ES-I3 (cell line): ENCODE data around the gene THOC6.

Experiments
- H3K36me3 ChIP-seq: 2 replicates; pipeline ENCODE4 v1.6.1; 2013; ENCODE audit warnings: mild to moderate bottlenecking, low read length, control low read depth, moderate library complexity; ENCODE audit not compliant: insufficient read depth
- H3K4me1 ChIP-seq: 2 replicates; pipeline ENCODE4 v1.6.1; 2013; ENCODE audit warnings: mild to moderate bottlenecking, control low read depth, low read length; ENCODE audit not compliant: insufficient read depth
- H3K9ac ChIP-seq: 2 replicates; pipeline ENCODE4 v1.6.1; 2013; ENCODE audit warnings: low read depth, mild to moderate bottlenecking, low read length, moderate library complexity
- H3K9me3 ChIP-seq: 2 replicates; pipeline ENCODE4 v1.6.1; 2013; ENCODE audit warnings: mild to moderate bottlenecking, low read length, moderate library complexity; ENCODE audit not compliant: control insufficient read depth, insufficient read depth

THOC6 gene

DNA sequence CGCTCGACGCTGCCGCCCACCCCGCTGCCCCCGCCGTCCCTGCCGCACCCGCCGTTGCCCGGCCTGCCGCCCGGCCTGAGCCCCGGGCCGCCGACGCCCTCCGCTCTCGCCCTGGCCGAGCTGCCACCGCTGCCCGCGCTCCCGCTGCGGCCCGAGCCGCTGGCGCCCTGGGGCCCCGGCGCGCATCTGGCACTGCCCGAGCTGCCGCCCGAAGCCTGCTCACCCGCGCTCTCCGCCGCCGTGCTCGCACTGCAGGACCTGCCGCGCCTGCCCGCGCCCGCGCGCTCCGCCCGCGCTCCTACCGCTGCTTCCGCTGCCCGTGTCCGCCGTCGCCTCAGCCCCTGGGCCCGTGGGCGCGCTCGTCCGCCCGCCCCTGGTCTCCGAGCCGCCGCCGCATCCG is 19.5 kb upstream of the THOC6 start:
- Histone ChIP-seq H3K4me1 (peaks cover 23% of the 10 kb centered on the region), H3K9me3 (no peaks in the 10 kb centered on the region), H3K36me3 (no peaks in the 10 kb centered on the region), H3K9ac (no peak overlapping the region)

DNA sequence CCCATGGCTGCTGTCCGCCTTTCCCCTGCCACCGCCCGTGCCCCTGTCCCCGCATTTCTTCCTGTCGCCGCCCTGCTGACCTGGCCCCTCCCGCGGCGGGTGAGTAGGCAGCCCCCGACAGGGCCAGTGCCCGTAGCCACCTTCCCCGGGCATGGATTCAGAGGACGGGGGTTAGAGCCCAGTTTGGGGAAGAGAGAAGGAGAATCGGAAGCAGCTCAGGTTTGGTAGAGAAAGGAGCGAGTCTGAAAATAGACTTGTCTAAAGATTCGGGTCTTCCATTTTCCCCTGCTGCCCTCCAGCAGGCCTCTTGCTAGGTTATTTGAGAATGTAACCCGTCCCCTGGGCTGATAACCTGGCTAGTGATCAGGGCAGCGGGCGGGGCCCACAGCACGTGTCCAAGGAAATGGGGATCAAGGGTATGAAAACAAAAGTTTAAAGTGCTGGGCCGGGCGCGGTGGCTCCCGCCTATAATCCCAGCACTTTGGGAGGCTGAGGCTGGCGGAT is 19.0 kb upstream of the THOC6 start:
- Histone ChIP-seq H3K9ac (peak overlapping the region; percentile 71), H3K4me1 (peaks cover 25% of the 10 kb centered on the region), H3K36me3 (no peaks in the 10 kb centered on the region), H3K9me3 (no peaks in the 10 kb centered on the region)

DNA sequence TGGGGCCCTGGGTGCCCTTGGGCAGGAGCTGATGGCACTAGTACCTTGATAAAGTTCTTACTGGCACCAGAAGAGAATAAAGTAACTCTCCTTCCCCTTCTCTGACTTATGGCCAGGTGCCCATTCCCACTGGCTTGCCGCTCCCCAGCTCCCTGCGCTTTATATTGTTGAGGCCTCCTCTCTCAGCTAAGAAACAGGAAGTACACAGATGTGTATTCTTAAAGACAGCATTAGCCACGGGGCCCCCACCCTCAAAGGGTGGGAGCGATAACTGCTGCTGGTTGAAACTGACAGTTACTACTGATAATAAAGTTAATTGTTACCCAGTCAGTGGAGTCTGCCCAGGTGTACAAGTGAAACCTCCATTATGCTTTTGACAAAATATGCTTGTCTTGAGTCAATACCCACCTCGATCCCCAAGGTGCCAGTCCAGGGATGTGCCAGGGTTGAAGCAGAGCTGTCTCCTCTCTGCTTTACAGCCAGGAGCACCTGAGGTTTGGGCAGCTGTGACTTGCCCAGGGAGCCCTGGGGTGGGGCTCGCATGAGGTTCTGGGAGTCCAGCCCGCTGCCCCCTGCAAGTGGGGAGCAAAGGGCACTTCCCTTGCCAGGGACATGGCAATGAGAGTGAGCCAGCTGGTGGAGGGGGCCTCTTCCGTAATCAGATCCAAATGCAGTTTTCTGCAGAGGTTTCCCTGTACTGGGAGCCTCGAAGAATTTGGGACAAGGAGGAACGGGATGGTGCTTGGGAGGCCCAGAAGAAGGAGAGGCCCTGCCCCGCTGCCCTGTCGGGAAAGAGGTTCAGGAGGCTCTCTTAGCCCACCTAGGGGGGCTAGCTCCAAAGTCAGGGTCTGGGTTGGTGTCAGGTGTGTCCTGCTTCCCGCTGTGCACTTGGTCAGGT is 16.5 kb upstream of the THOC6 start:
- peaks cover 41% of the 10 kb centered on the region for H3K4me1 ChIP-seq
- H3K36me3 ChIP-seq: no peaks in the 10 kb centered on the region
- no peaks in the 10 kb centered on the region for H3K9me3 ChIP-seq
- H3K9ac ChIP-seq: peak overlapping the region; percentile 55

DNA sequence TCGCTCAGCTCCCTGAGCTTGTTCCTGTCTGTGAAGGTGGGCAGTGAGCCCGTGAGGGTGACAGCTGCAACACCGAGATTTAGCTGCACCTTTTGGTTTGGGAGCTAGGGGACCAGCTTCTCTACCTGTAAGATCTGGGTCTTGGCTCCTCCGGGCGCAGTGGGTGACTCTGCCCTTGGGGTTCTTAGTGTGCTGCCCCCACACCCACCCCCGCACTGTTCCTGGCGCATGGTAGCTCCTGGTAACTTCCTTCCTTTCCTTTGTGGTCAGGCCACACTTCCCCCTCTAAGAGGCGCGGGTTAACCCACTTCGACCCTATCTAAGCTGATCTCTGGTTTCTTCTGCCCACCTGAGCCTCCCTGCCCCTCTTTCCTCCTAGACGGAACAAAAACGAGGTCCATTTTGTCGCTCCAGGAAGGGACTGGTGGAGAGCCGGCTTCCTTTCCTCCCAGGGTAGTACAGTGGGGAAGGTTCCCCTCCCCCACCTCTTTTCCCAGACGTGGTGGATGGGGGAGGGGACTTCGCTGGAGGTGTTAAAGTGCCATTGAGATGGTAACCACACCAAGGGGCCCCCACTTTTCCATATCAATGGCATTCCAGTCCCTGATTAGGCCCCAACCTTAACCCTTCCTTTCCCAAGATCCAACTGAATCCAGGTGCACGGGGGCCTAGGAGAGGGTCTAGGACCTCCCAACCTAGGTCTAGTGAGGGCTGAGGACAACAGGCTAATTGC is 15.7 kb upstream of the THOC6 start:
- Histone ChIP-seq H3K36me3 (no peaks in the 10 kb centered on the region), H3K9ac (peak overlapping the region; percentile 55), H3K9me3 (no peaks in the 10 kb centered on the region), H3K4me1 (peaks cover 45% of the 10 kb centered on the region)

DNA sequence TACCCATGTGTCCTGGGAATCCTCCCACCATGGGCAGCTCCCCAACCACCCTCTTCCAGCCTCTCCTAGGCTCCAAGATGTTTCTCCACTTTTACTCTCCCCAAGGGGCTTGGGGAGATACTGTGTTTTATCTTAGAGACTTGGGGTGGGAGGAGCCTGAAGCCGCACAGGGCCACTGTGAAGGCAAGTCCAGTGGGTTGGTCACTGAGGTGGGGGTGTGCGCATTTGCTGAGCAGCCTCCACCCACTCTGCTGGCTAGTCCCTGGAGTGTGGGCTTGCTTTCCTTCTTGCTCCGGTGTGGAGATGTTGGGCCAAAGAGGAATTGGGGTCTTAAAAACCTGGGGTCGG is 15.2 kb upstream of the THOC6 start:
- Histone ChIP-seq H3K36me3 (no peaks in the 10 kb centered on the region), H3K4me1 (peaks cover 50% of the 10 kb centered on the region), H3K9ac (peak overlapping the region; percentile 34), H3K9me3 (no peaks in the 10 kb centered on the region)

DNA sequence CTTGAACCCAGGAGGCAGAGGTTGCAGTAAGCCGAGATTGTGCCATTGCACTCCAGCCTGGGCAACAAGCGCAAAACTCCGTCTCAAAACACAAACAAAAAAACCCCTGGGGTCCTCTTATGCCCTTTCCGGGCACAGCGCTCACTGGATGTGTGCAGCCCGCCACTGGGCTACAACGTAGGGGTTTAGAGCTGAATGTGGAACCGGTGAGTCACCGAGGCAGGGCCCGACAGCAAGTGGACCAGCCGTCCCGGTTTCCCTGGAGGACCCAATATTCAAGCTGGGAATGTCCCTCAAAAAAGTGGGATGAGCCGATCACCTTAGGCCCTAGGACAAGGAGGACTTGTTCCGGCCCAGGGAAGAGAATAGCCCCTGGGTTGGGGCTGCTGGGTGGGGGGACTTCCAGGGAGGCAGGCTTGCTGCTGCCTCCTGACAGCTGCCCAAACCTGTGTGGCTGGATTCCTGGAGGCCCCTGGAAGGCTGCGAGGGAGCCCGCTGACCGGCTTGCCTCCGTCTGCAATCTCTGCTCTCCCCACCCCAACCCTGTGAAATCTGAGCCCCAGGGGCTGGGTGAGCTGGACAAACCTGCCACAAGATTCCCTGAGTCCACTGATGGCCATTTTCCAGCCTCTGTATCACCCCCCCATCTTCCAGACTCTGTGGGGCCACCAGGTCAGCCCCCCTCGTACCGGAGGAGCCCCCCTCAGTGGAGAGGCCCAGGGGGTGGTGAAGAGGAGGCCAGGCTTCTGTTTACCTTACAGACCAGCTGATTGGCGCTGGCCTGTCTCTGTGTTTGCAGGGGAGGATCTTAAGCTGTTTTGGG is 14.1 kb upstream of the THOC6 start:
- Histone ChIP-seq H3K4me1 (peaks cover 59% of the 10 kb centered on the region), H3K9ac (peak overlapping the region; percentile 34), H3K9me3 (no peaks in the 10 kb centered on the region), H3K36me3 (peaks cover under 1% of the 10 kb centered on the region; the same call in 1 of the 2 replicates)

DNA sequence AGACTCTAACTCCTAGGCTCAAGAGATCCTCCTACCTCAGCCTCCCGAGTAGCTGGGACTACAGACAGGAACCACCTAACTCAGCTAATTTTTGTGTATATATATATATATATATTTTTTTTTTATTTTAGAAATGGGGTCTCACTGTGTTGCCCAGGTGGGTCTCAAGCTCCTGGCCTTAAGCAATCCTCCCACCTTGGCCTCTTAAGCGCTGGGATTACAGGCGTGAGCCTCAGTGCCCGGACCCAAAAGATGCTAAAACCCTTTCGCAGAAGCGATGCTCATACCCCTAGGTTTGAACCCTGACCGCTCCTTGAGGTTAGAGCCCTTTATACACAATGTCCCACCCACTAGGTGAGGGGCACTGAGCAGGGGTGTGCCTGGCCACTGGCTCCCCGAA is 13.3 kb upstream of the THOC6 start:
- no peaks in the 10 kb centered on the region for H3K9me3 ChIP-seq
- peaks cover 59% of the 10 kb centered on the region for H3K4me1 ChIP-seq
- H3K9ac ChIP-seq: no peak overlapping the region
- peaks cover 4% of the 10 kb centered on the region; the same call in 1 of the 2 replicates for H3K36me3 ChIP-seq

DNA sequence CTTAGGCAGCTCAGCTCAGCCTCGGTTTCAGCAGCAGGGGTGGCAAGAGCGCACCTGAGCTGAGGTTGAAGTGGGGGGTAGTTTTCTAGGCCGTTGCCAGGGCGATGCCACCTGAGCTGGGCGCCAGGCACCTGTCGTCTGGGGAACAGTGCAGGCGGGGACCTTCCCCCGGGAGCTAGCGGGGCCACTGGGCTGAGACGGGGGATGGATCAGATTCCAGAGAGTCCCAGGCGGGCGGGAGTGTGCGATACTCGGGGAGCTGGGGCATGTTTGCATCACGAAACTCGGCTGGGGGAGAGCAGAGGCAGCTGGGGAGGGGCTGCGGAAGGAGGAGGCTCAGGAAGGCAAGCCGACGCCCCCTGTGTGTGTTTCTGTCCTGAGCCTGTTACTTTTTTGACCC is 11.6 kb upstream of the THOC6 start:
- Histone ChIP-seq H3K36me3 (peaks cover 4% of the 10 kb centered on the region; the same call in 1 of the 2 replicates), H3K4me1 (peaks cover 52% of the 10 kb centered on the region), H3K9ac (peak overlapping the region; percentile 45; the same call in 1 of the 2 replicates), H3K9me3 (no peaks in the 10 kb centered on the region)

DNA sequence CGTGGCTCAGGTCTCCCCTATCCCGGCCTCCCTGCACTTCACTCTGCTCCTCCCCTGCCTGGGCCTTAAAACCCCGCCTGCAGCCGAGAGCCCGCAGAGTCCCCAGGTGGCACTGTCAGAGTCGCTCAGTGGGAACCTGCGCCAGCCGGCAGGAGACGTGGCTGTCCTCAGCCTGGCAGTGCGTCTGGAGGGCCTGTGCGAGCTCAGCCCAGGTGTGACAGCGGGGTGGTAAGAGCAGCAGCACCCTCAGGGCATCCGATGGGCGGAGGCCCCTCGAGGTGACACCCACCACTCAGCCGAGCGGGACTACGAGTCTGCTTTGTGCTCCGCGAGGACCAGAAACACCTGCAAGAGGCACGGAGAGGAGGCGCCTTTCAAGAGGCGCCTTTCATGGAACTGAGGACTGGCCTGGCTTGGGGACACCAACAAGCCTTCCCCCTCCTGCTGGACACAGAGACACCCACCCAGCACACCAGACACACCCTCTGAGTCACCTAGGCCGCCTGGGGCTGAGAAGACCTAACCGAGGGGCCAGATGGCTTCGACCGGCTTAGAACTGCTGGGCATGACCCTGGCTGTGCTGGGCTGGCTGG is 10.9 kb upstream of the THOC6 start, which contains the start of gene CLDN9:
Gene CLDN9 (plus strand): TSS at position 96 of the 593 bp plus-strand sequence. CDS start 440 bp downstream, at position 536.
- peaks cover 4% of the 10 kb centered on the region; the same call in 1 of the 2 replicates for H3K36me3 ChIP-seq
- H3K9me3 ChIP-seq: no peaks in the 10 kb centered on the region
- H3K9ac ChIP-seq: peak within 1 kb of the TSS; percentile 45; the same call in 1 of the 2 replicates
- peaks cover 45% of the 10 kb centered on the region; the same call in 1 of the 2 replicates for H3K4me1 ChIP-seq

DNA sequence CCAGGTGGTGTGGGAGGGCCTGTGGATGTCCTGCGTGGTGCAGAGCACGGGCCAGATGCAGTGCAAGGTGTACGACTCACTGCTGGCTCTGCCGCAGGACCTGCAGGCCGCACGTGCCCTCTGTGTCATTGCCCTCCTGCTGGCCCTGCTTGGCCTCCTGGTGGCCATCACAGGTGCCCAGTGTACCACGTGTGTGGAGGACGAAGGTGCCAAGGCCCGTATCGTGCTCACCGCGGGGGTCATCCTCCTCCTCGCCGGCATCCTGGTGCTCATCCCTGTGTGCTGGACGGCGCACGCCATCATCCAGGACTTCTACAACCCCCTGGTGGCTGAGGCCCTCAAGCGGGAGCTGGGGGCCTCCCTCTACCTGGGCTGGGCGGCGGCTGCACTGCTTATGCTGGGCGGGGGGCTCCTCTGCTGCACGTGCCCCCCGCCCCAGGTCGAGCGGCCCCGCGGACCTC is 10.3 kb upstream of the THOC6 start:
- peaks cover 43% of the 10 kb centered on the region; the same call in 1 of the 2 replicates for H3K4me1 ChIP-seq
- H3K9ac ChIP-seq: 0 out of 2 replicates have a peak overlapping the region, but pooled peaks have one; percentile 14
- no peaks in the 10 kb centered on the region for H3K9me3 ChIP-seq
- peaks cover 4% of the 10 kb centered on the region; the same call in 1 of the 2 replicates for H3K36me3 ChIP-seq

DNA sequence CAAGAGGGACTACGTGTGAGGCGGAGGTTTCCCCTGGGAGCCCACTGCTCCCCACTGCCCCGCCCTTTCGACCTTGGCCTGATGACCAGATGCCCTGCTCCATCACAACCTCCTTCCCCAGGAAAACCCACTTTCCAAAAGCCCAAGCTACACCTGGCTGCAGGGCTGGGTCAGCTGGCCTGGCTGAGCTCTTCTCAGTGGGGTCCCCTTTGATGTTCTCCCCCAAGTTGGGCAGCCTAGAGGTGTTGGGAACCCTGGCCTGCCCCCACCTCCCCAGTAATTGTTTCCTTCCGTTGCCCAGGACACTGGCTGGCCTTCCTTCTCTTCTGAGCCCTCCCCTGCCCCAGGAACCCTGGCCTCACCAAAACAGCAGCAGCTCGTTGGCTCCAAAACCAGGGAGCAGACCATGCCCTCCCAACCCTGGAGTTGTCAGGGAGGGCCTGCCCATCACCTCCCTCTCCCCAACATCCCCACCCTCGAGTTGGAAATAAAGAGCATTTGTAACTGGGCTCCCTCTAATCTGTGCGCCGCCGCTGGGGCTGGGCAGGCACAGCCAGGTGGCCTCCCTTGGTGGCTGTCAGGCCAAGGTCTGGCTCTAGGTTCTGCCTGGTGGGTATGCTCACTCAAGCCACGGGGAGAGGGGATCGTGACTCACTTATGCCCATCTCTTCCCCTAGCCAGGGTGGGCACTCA is 9.7 kb upstream of the THOC6 start:
- 0 out of 2 replicates have a peak overlapping the region, but pooled peaks have one; percentile 6 for H3K9ac ChIP-seq
- H3K9me3 ChIP-seq: no peaks in the 10 kb centered on the region
- peaks cover 37% of the 10 kb centered on the region; the same call in 1 of the 2 replicates for H3K4me1 ChIP-seq
- H3K36me3 ChIP-seq: peaks cover 4% of the 10 kb centered on the region; the same call in 1 of the 2 replicates

DNA sequence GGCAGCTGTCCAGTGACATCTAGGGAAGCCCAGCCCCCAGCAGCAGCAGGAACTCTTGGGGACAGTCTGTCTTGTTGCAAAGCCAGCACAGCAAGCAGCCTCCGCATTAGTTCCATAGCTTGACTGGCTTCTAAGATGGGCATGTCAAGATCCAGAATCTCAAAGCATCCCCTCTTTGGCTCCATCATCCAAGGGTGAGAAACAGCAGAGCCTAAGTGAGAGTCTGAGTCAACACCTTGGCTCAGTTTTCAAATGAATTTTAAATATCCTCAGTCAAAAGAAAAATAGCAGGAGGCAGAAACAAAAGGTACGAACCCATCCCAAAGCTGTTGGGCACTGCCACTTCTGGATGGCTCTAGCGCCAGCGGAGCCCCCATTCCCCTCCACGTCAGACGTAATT is 8.9 kb upstream of the THOC6 start:
- Histone ChIP-seq H3K36me3 (peaks cover 4% of the 10 kb centered on the region; the same call in 1 of the 2 replicates), H3K4me1 (peaks cover 33% of the 10 kb centered on the region; the same call in 1 of the 2 replicates), H3K9ac (no peak overlapping the region), H3K9me3 (no peaks in the 10 kb centered on the region)
